Measurements from ENCODE around the gene PLAU. TPM values are rescaled to one million over a fixed set of nuclear protein-coding genes. Genes with fewer than 3 reads are reported as not detected.
"Not testable (repeated sequence)": the region's sequence is repeated elsewhere in the genome, so short reads cannot be mapped to it uniquely, and the experiment has no call there.

The PLAU gene
- total RNA-seq, 4 donors from 2014 or later: 8.8 to 15.9 (median 11.9) TPM

GRCh38 chr10:73894245-73894971 lies 16.5 kb upstream of the PLAU start:
- intact Hi-C loops (cut with DNase I): no loop called here
- H3K9me3 ChIP-seq: no peaks in the 10 kb centered on the region
- TF ChIP-seq CTCF (IDR thresholded peaks at IDR 0.05): no peak
- TF ChIP-seq POLR2A (IDR thresholded peaks at IDR 0.05): no peak
- H3K27ac ChIP-seq: peak overlapping the region in 1 of 4 donors; percentile 17
- no peak for DNase-seq
- H3K27me3 ChIP-seq: no peaks in the 10 kb centered on the region
- no peaks in the 10 kb centered on the region for H3K36me3 ChIP-seq
- WGBS, 2 donors: 53 to 56% methylated on average over 6 of the region's 6 CpGs
- H3K4me3 ChIP-seq: no peak overlapping the region
- peaks cover 0 to 67% (median 26%) of the 10 kb centered on the region in 3 donors for H3K4me1 ChIP-seq

- H3K36me3 ChIP-seq; DNase-seq; H3K27ac ChIP-seq; H3K27me3 ChIP-seq; H3K4me3 ChIP-seq; H3K9me3 ChIP-seq; intact Hi-C loops (cut with DNase I): not testable (repeated sequence)
- 91 to 95% methylated on average over 9 of the region's 9 CpGs for WGBS, 2 donors
- peaks cover 0 to 62% (median 25%) of the 10 kb centered on the region in 3 donors for H3K4me1 ChIP-seq
Observed at GRCh38 chr10:73895381-73895780, 15.6 kb upstream of the PLAU start.

GRCh38 chr10:73897693-73898092 lies 13.2 kb upstream of the PLAU start:
- H3K27me3 ChIP-seq: no peaks in the 10 kb centered on the region
- no peak for DNase-seq
- H3K27ac ChIP-seq: no peak overlapping the region
- no peak for TF ChIP-seq CTCF (IDR thresholded peaks at IDR 0.05)
- no peak for TF ChIP-seq POLR2A (IDR thresholded peaks at IDR 0.05)
- intact Hi-C loops (cut with DNase I): no loop called here
- peaks cover 0 to 38% (median 19%) of the 10 kb centered on the region in 3 donors for H3K4me1 ChIP-seq
- H3K4me3 ChIP-seq: no peak overlapping the region
- no peaks in the 10 kb centered on the region for H3K9me3 ChIP-seq
- 80% methylated on average over 1 of the region's 1 CpG; no CpG with 5 or more reads in 1 of the 2 donors for WGBS, 2 donors
- no peaks in the 10 kb centered on the region for H3K36me3 ChIP-seq

GRCh38 chr10:73898730-73899410 lies 12.1 kb upstream of the PLAU start:
- no peak for TF ChIP-seq CTCF (IDR thresholded peaks at IDR 0.05)
- TF ChIP-seq POLR2A (IDR thresholded peaks at IDR 0.05): no peak
- H3K36me3 ChIP-seq: no peaks in the 10 kb centered on the region
- H3K9me3 ChIP-seq: no peaks in the 10 kb centered on the region
- DNase-seq: no peak
- H3K27ac ChIP-seq: peak overlapping the region in 2 of 4 donors; percentile 14 to 36
- H3K4me3 ChIP-seq: no peak overlapping the region
- H3K4me1 ChIP-seq: peaks cover 0 to 27% (median 19%) of the 10 kb centered on the region in 3 donors
- 45 to 86% methylated on average over 2 of the region's 2 CpGs for WGBS, 2 donors
- intact Hi-C loops (cut with DNase I): no loop called here
- no peaks in the 10 kb centered on the region for H3K27me3 ChIP-seq

- no peak for DNase-seq
- Histone ChIP-seq H3K4me1 (peaks cover 0 to 21% (median 14%) of the 10 kb centered on the region in 3 donors), H3K9me3 (no peaks in the 10 kb centered on the region), H3K27me3 (no peaks in the 10 kb centered on the region), H3K27ac (peak overlapping the region in 2 of 4 donors; percentile 14 to 36), H3K36me3 (no peaks in the 10 kb centered on the region), H3K4me3 (no peak overlapping the region)
- TF ChIP-seq CTCF (IDR thresholded peaks at IDR 0.05) (no peak), POLR2A (IDR thresholded peaks at IDR 0.05) (no peak)
- 29 to 57% methylated on average over 3 to 4 of the region's 4 CpGs for WGBS, 2 donors
- intact Hi-C loops (cut with DNase I): no loop called here
Observed at GRCh38 chr10:73899423-73899822, 11.5 kb upstream of the PLAU start.
